A549 (cell line): ENCODE results near the gene GAK.

Experiments used
- CBX2 ChIP-seq: fragments of 200-600 bp; sonication (generic); IDR thresholded peaks from 2 replicates; pipeline ENCODE4 v1.6.1; 2016; ENCODE audit warnings: low read depth, mild to moderate bottlenecking, borderline replicate concordance
- CBX8 ChIP-seq: fragments of 200-600 bp; sonication (generic); IDR thresholded peaks from 2 replicates; pipeline ENCODE4 v1.6.1; 2016
- CEBPB ChIP-seq, 2 experiments: fragments of >200 bp in 1 of 2; sonication (Bioruptor Twin) in 1 of 2; formaldehyde crosslinking in 1 of 2; IDR thresholded peaks; 2 replicates each; pipeline ENCODE4 v1.6.1; 2012 to 2016
- CTCF ChIP-seq: fragments of >200 bp; sonication (Bioruptor Twin); formaldehyde crosslinking; IDR thresholded peaks from 3 replicates; pipeline ENCODE4 v1.5.1; 2016
- EP300 ChIP-seq, 2 experiments: fragments of >200 bp; sonication (Bioruptor Twin); formaldehyde crosslinking; IDR thresholded peaks; 2 replicates in 1 of 2; 3 replicates in 1 of 2; pipeline ENCODE4 v1.6.1; 2016 to 2017
- HOXB13 ChIP-seq: fragments of 250-450 bp; sonication (Bioruptor Pico); IDR thresholded peaks from 2 replicates; pipeline ENCODE4 v1.5.0; 2020; ENCODE audit warnings: low read depth, mild to moderate bottlenecking, moderate library complexity
- POLR2A ChIP-seq: IDR thresholded peaks from 2 replicates; pipeline ENCODE4 v1.6.1; 2012; ENCODE audit warnings: mild to moderate bottlenecking, low read length
- RCOR1 ChIP-seq: fragments of 150-350 bp; IDR thresholded peaks from 2 replicates; pipeline ENCODE4 v1.6.1; 2014; ENCODE audit warnings: antibody characterized with exemption, low read length, low read depth
- RNF2 ChIP-seq: fragments of 200-600 bp; sonication (generic); IDR thresholded peaks from 2 replicates; pipeline ENCODE4 v1.6.1; 2016; ENCODE audit warnings: low read depth, mild to moderate bottlenecking, antibody characterized with exemption, moderate library complexity, borderline replicate concordance
- SREBF2 ChIP-seq: fragments of 450-650 bp; IDR thresholded peaks from 2 replicates; pipeline ENCODE4 v1.6.1; 2014; ENCODE audit warnings: mild to moderate bottlenecking, moderate library complexity
- ZFP36 ChIP-seq: fragments of 450-650 bp; IDR thresholded peaks from 2 replicates; pipeline ENCODE4 v1.6.1; 2014; ENCODE audit warnings: borderline replicate concordance; ENCODE audit not compliant: partially characterized antibody
- ZNF302 ChIP-seq: fragments of 250-450 bp; sonication (Bioruptor Pico); IDR thresholded peaks from 2 replicates; pipeline ENCODE4 v1.9.0; 2021; ENCODE audit warnings: inconsistent platforms, mild to moderate bottlenecking, moderate library complexity
- TF ChIP-seq, protein P1 (sequence below): IDR thresholded peaks from 2 replicates; pipeline ENCODE4 v1.6.1; 2012
- TF ChIP-seq, protein P2 (sequence below): fragments of 150-350 bp; IDR thresholded peaks from 2 replicates; pipeline ENCODE4 v1.6.1; 2014; ENCODE audit warnings: low read depth, mild to moderate bottlenecking, low read length

- no peak for TF ChIP-seq POLR2A
- no peak for TF ChIP-seq RNF2
- TF ChIP-seq ZFP36, result no peak
- no peak for TF ChIP-seq CBX8
- TF ChIP-seq ZNF302, result no peak
- TF ChIP-seq, protein P1, sequence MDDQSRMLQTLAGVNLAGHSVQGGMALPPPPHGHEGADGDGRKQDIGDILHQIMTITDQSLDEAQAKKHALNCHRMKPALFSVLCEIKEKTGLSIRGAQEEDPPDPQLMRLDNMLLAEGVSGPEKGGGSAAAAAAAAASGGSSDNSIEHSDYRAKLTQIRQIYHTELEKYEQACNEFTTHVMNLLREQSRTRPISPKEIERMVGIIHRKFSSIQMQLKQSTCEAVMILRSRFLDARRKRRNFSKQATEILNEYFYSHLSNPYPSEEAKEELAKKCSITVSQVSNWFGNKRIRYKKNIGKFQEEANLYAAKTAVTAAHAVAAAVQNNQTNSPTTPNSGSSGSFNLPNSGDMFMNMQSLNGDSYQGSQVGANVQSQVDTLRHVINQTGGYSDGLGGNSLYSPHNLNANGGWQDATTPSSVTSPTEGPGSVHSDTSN, result no peak
- no peak for TF ChIP-seq CTCF
- TF ChIP-seq RCOR1, result no peak
- TF ChIP-seq CEBPB (IDR thresholded peaks at IDR 0.05), result no peak
- TF ChIP-seq, protein P2, sequence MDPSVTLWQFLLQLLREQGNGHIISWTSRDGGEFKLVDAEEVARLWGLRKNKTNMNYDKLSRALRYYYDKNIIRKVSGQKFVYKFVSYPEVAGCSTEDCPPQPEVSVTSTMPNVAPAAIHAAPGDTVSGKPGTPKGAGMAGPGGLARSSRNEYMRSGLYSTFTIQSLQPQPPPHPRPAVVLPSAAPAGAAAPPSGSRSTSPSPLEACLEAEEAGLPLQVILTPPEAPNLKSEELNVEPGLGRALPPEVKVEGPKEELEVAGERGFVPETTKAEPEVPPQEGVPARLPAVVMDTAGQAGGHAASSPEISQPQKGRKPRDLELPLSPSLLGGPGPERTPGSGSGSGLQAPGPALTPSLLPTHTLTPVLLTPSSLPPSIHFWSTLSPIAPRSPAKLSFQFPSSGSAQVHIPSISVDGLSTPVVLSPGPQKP, result no peak
- TF ChIP-seq EP300 (IDR thresholded peaks at IDR 0.05), result no peak
- TF ChIP-seq CBX2, result no peak
- TF ChIP-seq SREBF2, result no peak
- TF ChIP-seq HOXB13 (CRISPR knock-in tag), result no peak
Observed at GRCh38 chr4:925171-925570, 6.9 kb downstream of the GAK start.
